ENCODE measurements around the gene TPT1. TPM values are rescaled to one million over a fixed set of nuclear protein-coding genes. Genes with fewer than 3 reads are reported as not detected.
A peak's percentile ranks its signal among the peaks of the same experiment; 100 is the strongest.

TPT1 gene
- total and polyA plus RNA-seq, 2 of the 13 experiments (the other 11 are each of a cell fraction or from before 2014, with no cell fraction given), result 2,953 to 3,594 TPM

DNA sequence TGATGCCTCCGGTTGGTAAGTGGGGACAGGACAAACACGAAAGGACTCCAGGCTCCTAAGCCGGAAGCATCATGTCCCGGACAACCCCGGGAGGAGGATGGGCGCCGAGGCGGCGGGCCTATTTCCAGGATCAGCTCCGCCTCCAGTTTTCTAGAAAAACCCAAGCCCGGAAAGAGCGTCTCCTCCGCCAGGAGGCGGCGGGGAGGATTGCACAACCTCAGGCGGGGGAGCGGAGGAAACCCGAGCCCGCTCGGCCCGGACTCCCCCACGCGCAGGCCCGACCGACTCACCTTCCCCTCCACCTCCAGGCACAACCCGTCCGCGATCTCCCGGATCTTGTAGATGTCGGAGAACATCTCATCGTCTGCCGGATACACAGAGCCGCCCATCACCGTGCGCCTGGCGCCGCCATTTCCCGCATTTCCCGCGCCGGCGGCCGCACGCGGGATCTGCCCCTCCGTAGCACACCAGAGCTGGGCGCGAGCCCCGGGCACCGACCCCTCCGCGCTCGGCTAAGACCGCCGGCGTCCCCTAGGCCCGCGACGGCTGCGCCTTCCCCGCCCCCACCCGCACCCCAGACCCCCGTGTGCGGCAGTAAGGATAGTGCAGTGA lies 455 bp downstream of the TPT1 start (continued):
- TF ChIP-seq, protein P1, sequence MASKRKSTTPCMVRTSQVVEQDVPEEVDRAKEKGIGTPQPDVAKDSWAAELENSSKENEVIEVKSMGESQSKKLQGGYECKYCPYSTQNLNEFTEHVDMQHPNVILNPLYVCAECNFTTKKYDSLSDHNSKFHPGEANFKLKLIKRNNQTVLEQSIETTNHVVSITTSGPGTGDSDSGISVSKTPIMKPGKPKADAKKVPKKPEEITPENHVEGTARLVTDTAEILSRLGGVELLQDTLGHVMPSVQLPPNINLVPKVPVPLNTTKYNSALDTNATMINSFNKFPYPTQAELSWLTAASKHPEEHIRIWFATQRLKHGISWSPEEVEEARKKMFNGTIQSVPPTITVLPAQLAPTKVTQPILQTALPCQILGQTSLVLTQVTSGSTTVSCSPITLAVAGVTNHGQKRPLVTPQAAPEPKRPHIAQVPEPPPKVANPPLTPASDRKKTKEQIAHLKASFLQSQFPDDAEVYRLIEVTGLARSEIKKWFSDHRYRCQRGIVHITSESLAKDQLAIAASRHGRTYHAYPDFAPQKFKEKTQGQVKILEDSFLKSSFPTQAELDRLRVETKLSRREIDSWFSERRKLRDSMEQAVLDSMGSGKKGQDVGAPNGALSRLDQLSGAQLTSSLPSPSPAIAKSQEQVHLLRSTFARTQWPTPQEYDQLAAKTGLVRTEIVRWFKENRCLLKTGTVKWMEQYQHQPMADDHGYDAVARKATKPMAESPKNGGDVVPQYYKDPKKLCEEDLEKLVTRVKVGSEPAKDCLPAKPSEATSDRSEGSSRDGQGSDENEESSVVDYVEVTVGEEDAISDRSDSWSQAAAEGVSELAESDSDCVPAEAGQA (IDR thresholded peaks at IDR 0.05; ENCODE audit: low read depth), result 0 out of 2 replicates have a peak, but pooled peaks have one; percentile 14
- TF ChIP-seq, protein P1 (CRISPR knock-in tag; IDR thresholded peaks at IDR 0.05; ENCODE audit: borderline replicate concordance), result no peak
- TF ChIP-seq, protein P2, sequence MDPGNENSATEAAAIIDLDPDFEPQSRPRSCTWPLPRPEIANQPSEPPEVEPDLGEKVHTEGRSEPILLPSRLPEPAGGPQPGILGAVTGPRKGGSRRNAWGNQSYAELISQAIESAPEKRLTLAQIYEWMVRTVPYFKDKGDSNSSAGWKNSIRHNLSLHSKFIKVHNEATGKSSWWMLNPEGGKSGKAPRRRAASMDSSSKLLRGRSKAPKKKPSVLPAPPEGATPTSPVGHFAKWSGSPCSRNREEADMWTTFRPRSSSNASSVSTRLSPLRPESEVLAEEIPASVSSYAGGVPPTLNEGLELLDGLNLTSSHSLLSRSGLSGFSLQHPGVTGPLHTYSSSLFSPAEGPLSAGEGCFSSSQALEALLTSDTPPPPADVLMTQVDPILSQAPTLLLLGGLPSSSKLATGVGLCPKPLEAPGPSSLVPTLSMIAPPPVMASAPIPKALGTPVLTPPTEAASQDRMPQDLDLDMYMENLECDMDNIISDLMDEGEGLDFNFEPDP (CRISPR knock-in tag; conservative IDR thresholded peaks at IDR 0.05), result 0 out of 2 replicates have a peak, but pooled peaks have one; percentile 48
- TF ChIP-seq ZNF335 (CRISPR knock-in tag; IDR thresholded peaks at IDR 0.05) (no peak), REXO4 (CRISPR knock-in tag; IDR thresholded peaks at IDR 0.05; ENCODE audit: borderline replicate concordance) (no peak), HNRNPL (IDR thresholded peaks at IDR 0.05; ENCODE audit: low read depth, low read length) (no peak; the same call in 1 of the 2 replicates), ZNF562 (CRISPR knock-in tag; IDR thresholded peaks at IDR 0.05; ENCODE audit: borderline replicate concordance) (no peak), DNMT1 (CRISPR knock-in tag; IDR thresholded peaks at IDR 0.05) (0 out of 2 replicates have a peak, but pooled peaks have one; percentile 4), RELA (CRISPR knock-in tag; IDR thresholded peaks at IDR 0.05) (no peak), ZSCAN25 (CRISPR knock-in tag; IDR thresholded peaks at IDR 0.05) (peak; percentile 8; the same call in 1 of the 2 replicates), RXRB (CRISPR knock-in tag; IDR thresholded peaks at IDR 0.05; ENCODE audit: borderline replicate concordance) (peak; percentile 21)
- TF ChIP-seq, protein P3, sequence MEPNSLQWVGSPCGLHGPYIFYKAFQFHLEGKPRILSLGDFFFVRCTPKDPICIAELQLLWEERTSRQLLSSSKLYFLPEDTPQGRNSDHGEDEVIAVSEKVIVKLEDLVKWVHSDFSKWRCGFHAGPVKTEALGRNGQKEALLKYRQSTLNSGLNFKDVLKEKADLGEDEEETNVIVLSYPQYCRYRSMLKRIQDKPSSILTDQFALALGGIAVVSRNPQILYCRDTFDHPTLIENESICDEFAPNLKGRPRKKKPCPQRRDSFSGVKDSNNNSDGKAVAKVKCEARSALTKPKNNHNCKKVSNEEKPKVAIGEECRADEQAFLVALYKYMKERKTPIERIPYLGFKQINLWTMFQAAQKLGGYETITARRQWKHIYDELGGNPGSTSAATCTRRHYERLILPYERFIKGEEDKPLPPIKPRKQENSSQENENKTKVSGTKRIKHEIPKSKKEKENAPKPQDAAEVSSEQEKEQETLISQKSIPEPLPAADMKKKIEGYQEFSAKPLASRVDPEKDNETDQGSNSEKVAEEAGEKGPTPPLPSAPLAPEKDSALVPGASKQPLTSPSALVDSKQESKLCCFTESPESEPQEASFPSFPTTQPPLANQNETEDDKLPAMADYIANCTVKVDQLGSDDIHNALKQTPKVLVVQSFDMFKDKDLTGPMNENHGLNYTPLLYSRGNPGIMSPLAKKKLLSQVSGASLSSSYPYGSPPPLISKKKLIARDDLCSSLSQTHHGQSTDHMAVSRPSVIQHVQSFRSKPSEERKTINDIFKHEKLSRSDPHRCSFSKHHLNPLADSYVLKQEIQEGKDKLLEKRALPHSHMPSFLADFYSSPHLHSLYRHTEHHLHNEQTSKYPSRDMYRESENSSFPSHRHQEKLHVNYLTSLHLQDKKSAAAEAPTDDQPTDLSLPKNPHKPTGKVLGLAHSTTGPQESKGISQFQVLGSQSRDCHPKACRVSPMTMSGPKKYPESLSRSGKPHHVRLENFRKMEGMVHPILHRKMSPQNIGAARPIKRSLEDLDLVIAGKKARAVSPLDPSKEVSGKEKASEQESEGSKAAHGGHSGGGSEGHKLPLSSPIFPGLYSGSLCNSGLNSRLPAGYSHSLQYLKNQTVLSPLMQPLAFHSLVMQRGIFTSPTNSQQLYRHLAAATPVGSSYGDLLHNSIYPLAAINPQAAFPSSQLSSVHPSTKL (CRISPR knock-in tag; IDR thresholded peaks at IDR 0.05), result peak; percentile 44; the same call in 1 of the 2 replicates

Data from HepG2 (cell line).